GM18867 (cell line): ENCODE results near the gene SLC52A3.

Source experiments
- ATAC-seq: cut with Tn5 transposase; IDR thresholded peaks from one replicate; pipeline ENCODE4 v1.9.1; 2021; ENCODE audit warnings: mild to moderate bottlenecking, moderate library complexity; ENCODE audit not compliant: unreplicated experiment

The SLC52A3 gene

DNA sequence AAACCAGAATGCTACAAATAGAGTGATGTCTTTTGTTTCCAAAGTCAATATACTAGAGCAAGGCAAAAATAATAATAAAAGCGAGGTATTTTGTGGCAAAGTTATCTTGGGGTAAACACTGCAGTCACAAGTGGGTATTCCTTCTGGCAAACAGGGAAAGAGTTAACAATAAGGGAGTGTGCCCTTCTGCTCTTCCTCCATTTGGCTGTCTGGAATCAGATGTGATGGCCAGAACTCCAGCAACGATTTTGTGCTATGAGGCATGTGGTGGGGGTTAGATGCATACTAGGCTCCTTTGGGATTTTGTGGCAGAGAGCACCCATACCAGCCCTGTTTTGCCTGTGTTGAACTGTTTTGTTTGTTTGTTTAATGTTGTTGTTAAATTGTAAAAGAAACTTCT lies 2.4 kb upstream of the SLC52A3 start:
- ATAC-seq: no peak

DNA sequence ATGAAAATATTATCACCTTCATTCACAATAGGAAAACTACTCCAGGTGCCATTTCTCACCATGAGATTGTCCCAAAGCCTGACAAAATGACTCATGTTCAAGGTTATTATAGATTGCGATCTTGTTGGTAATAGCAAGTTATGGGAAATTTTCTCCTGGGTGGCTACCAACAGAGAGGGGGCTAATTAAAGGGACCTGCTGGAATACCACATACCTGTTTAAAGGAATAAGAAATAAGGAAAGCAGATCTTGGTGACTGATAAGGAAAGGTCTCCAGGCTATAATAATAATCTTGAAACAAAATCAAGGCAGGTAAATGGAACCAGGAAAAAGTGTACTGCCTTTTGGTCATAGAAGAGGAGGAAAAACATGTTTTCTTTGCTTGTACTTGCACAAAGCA lies 1.4 kb downstream of the SLC52A3 start:
- no peak for ATAC-seq

DNA sequence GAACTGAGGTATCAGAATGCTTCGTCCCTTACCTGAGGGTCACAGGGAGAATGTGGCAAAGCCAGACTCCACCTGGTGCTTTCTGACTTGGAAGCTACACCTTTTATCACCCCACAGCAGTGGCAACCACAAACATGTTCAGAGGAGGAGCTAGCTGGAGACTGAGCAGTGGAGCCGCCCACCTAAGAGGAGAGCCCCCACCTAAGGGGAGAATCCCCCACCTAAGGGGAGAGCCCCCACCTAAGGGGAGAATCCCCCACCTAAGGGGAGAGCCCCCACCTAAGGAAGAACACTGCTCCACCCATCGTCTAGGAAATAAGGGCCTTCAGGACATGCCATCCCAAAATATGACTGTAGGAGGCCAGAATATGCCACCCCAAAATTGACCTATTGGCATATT lies 4.0 kb downstream of the SLC52A3 start:
- ATAC-seq: no peak

DNA sequence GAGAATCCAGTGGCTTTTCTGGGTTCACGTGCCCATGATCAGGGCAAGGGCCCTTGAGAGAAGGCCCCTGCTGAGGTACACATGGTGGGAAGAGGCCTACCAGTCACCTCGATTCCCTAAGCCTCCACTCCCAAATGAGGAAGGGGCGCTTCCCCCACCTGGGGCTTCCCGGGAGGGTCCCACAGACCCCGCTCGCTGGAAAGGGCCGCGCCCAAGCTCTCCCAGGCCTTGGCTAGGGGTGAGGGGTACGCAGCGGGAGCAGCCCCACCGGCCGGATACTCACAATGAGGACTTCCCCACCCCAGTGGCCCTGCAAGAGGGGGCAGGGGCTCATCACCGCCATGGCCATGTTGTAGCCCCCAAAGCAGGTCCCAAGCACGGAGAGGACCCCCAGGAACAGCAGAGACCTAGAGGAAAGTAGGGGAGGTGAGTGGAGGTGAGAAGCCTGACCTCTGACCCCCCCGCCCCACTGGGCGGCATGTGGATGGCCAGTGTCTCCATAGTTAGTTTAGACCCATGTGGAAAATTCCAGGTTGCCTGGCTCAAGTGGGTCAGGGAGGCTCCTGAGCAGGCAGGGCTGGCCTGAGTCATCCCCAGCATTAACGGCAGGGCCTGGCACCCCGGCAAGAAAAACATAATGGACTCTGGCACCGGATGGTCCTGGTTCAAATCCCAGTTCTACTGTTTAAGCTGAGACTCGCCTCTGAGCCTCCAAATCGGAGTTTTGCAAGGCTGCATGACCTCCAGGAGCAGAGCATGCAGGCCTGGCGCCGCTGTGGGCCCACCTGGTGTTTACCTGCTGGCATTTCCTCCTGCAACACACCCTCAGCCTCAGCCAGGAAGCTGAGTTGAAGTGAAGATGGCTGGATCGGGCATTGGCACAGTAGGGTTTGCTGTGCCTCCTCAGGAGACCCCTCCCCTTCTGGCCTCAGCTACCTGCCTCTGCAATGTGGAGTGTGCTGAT lies 6.6 kb downstream of the SLC52A3 start:
- no peak for ATAC-seq

DNA sequence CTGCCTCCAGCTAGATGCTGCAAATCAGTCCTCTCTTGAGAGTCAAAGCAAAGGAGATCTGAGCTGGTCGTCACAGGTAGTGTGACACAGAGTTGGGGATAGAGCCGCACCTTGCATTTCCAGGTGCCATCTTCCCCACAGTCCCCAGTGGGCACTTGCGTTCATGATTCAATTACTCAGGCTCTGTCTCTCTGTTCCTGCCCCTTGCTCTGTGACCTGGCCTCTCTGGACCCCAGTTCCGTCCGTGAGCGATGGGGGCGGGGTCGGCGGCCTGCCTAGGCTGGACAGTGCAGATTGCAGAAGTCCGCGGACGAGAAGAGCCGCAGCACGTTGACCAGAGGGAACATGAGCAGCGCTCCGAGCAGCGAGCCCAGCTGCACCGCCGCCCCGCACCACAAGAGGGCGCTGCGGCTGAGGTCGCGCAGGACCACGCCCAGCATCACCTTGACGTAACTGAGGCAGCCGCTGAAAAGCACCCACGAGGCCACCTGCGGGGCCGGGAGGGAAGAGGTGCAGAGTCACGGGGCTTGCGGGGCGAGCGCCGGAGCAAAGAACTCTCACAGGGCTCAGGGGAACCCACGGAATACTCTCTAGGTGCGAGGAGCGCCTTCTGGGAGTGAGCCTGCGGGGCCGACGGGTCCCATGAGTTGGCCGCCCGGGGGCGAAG lies 7.4 kb downstream of the SLC52A3 start:
- no peak for ATAC-seq

DNA sequence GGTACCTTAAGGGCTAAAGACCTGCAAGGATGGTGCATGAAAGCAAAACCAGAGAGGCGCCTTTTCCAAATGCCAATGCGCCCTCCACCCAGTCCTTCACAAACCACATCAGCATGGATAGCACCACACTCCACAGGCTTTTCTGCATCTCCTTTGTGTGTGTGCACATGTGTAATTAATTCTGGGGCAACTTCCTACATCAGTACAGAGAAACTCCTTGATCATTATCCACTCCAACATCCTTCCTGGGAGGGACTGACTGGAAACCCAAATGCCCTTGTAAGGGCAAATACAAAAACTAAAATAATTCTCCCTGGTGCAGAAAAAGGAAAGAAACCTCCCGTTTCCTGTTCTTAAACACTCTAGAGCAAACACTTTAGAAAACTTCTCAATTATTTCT lies 10.8 kb downstream of the SLC52A3 start:
- no peak for ATAC-seq

DNA sequence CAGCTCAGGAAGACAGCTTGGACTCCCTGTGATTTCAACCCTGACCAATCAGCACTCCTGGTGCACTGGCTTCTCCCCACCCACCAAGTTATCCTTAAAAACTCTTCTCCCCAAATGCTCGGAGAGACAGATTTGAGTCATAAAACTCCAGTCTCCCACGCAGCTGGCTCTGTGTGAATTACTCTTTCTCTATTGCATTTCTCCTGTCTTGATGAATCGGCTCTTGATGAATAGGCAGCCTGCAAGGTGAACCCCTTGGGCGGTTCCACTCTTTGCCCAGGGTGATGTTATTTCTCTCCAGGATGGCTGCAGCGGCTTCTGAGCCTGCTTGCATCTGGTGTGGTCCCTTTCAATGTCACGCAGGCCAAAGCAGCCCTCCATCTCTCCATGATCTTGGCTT lies 12.4 kb downstream of the SLC52A3 start:
- no peak for ATAC-seq

DNA sequence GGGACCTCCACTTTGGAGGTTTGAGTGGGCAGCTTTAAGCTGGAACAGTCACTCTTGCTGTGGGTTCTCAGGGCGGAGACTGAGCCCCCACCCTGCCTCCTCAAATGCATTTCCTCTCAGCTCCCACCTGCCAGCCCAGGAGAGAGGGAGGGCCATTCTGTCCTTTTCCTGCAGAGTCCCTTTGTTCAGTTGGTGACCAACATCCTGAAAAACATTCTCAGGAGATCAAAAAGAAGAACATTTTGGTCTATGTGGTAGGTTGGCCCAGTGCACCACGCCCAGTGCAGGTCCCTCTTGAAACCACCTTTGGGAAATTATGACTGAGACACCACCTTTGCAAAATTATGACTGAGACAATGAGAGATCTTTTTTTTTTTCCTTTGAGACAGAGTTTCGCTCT lies 13.4 kb downstream of the SLC52A3 start:
- no peak for ATAC-seq

DNA sequence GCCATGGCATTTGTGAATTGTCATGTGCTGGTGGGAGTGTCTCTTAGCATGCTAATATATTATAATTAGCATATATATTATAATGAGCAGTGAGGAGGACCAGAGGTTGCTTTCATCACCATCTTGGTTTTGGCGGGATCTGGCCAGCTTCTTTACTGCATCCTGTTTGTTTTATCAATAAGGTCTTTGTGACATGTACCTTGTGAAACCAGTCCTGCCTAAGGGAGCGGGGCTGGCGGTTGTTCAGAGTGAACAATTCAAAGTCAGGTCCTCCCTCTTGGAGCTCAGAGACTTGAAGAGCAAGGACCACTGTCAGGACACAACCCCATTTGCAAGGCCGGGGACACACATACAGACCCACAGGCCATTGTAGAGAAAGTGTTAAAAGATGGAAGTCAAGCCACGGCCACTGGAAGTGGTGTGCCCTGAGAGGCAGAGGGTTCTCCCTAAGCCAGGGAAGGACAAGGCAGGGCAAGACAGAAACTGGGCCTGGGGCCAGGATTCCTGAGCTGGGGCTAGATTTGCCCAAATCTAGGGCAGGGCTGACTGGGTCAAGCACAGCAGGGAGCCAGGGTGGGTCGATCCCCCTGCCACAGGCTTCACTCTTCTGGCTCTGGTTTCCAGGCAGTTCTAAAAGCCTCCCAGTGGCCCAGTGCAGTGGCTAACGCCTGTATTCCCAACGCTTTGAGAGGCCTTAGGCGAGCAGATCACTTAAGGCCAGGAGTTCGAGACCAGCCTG lies 14.2 kb downstream of the SLC52A3 start:
- no peak for ATAC-seq

DNA sequence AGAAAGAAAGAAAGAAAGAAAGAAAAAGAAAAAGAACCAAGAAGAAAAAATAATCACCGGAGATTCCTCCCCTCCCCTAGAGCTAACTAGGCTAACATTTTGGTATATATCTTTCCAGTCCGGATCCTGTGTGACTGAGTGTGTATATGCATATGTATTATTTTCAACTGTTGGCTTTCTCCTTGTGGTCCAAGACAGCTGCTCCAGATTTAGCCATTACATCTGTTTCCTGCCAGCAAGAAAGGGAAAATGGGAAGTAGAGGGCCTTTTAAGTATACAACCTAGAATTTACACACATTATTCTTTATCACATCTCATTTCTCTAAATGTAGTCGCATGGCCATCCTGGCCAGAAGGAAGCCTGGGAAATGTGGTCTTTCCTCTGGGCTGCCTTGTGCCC lies 15.2 kb downstream of the SLC52A3 start:
- ATAC-seq: no peak

DNA sequence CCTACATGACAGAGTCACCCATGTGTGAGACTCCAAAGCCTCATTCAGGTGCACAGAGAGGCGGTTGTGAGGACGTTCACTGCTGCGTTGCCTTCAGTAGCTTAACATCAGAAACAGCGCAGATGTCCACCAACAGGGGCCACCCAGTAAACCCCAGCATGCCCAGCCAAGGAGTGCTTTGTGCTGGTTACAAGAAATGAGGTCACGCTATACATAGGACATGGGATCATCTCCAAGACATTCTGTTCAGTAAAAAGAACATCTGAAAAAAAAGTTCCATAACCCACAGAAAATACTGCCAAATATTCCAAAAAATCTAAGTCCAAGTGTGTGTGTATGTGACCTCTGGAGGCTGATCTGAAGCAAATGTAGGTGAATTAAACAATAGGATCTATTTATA lies 16.0 kb downstream of the SLC52A3 start:
- no peak for ATAC-seq

DNA sequence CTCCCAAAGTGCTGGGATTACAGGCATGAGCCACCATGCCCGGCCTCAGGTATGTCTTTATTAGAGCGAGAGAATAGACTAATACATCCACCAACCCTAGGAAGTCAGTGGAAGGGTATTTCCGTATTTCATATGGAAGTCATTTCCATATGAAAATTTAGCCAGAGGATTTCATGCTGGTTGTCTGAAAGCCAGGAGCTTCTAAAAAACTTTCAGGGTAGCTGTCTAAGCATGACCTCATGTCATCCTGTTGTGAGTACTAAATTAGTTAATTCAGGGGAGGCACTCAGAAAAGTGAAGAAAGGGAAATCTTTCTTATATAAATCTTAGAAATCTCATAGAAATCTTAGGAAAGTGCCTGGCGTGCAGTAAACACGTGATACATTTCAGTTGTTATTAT lies 16.5 kb downstream of the SLC52A3 start:
- ATAC-seq: no peak

DNA sequence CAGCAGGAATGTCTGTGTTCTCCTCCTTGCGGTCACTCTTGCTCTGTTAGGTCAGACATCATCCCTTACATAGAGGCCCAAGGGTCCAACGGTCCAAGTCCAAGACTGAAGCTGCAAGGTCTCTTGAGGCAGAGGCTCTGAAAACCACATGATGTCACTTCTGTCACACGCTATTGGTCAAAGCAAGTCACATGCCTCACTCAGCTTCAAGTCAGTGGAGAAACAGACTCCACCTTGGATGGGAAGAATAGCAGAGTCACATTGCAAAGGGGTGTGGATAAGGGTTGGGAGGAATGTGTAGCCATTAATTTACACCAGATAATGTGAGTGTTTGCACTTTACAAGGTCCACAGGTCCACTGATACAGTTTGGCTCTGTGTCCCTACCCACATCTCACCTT lies 17.5 kb downstream of the SLC52A3 start:
- ATAC-seq: no peak

DNA sequence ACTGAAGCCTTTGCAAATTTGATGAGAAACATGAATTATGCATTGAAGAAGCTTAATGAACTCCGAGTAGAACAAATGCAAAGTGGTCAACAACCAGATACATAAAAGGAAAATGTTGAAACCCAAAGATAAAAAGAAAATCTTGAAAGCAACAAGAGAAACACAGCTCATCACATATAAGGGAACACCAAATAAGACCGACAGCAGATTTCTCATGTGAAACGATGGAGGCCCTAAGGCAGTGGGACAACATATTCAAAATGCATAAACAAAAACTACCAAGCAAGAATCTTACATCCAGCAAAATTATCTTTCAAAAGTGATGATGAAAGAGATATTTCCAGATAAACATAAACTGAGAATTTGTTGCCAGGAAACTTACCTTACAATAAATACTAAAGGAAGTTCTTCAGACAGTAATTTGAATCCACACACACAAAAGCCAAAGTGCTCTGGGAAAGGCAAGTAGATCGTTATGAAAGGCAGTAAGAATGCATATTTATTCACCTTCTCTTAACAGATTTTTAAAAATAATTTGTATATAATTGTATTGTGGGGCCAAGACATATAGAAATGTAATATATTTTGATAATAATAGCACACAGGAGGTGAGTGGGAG lies 22.5 kb downstream of the SLC52A3 start:
- ATAC-seq: no peak

DNA sequence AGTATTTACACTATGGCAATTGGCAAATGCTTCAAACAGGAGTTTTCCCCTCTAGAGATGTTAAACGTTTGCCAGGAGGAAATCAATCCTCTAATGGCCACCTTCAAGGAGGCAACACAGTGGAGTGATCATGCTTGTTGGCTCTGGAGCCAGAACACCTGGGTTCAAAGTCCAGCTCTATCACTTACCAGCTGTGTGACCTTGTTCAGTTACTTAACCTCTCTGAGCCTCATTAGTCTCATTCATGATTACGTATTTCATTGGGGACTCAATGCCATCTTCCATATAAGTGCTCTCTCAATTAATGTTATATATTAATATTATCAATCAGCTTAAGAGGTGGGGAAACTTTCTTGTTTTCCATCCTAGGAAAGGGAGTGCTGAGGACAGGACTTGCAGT lies 26.1 kb downstream of the SLC52A3 start:
- ATAC-seq: no peak

DNA sequence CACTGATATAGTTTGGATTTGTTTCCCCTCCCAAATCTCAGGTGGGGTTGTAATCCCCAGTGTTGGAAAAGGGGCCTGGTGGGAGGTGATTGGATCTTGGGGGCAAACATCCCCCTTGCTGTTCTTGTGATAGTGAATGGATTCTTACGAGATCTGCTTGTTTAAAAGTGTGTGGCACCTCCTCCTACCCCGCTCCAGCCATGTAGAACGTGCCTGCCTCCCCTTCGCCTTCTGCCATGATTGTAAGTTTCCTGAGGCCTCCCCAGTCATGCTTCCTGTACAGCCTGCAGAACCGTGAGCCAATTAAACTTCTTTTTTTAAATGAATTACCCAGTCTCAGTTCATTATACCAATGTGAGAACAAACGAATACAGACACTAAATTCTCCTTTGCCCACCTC lies 26.7 kb downstream of the SLC52A3 start:
- no peak for ATAC-seq

DNA sequence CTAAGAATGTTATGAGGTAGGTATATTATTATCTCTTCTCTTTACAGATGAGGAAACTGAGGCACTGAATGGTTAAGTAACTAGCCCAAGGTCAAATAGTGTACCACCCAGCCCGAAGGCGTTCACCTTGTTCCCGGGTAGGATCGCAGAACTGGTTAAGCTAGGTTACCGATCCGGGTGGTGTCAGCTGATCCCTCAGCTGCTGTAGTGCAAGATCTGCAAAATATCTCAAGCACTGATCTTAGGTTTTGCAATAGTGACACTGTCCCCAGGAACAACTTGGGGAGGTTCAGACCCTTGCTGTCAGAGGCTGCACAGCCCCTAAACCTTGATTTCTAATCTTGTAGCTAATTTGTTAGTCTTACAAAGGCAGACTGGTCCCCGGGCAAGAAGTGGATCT lies 28.1 kb downstream of the SLC52A3 start:
- no peak for ATAC-seq

DNA sequence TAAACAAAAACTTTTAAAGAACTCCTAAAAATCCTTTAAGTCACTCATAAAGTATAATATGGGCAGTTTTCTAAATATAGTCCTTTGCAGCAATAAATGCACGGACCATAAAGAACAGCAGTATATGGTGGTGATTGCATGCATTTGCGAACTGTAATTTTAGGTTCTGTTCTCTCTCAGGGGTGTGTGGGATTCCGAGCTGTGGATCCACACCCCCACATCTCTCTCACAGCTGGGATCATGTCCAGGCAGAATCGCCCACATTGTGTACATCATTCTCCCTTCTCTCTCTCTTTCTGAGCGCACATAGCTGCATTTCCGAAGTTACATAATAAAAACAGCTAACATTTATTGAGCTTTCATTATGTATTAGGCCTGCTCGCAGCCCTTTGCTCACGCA lies 28.6 kb downstream of the SLC52A3 start:
- no peak for ATAC-seq

DNA sequence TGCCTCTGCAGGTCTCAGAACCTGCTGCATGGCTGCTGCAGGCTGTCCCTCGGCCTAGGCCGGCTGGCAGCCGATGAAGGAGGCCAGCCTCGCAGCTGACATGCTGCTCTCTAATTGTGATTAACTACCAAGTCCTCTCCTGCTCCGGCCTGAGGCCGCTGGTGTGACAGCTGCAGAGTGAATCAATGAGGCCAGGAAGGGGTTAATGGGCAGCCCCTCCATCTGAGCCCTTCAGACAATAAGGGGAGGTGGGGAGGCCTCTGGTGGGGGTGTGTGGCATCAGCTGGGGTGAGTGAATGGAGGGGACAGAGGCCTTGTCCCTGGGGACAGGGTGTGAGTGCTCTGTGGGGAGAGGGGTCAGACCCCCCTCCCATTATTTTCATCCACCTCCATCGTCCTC lies 34.4 kb downstream of the SLC52A3 start:
- ATAC-seq: no peak

DNA sequence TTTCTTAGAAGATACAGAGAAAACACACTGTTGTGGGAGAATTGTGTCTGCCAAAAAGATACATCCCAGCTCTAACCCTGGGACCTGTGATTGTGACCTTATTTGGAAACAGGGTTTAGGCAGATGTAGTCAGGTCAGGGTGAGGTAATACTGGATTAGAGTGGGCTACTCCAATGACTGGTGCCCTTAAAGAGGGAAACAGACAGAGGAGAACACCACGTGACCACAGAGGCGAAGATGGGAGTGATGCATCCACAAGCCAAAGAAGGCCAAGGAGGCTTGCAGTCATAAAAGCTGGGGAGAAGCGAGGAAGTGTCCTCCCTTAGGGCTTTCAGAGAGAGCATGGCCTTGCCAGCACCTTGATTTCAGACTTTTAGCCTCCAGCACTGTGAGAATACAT lies 35.6 kb downstream of the SLC52A3 start:
- no peak for ATAC-seq

DNA sequence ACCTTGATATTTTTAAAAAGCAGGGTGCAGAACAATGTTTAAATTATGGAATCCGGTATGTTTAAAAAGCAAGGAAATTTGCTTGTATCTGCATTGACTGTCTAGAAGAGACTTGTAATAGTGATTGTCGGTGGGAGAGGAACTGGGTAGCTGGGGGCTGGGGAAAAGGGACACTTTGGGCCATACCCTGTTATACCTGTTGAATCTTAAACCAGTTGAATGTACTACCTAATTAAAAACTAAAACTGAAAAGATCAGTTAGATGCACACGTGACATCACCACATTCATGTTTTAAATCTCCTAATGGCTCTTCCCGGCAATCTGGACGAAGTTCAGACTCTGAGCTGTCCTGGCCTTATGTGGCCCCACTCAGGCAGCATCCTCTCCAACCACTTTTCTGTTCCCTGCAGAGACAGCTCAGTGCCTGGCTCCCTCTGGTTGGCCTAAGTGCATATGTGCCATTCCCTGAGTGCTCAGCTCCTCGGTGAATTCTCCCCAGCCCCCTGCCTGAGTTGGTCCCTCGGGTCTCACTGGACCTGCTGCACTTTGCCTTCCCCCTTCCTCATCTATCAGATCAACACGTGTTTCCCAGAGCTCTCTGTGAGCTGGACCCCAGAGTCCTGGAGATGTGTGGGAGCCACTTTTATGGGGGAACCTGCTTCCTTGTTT lies 36.3 kb downstream of the SLC52A3 start:
- no peak for ATAC-seq
